PC-3 (cell line): ENCODE results near the gene PAX5. TPM values are rescaled to one million over a fixed set of nuclear protein-coding genes. Genes with fewer than 3 reads are reported as not detected.

Experiments
- ATAC-seq: fragments of 200-7000 bp; cut with Tn5 transposase; 2 replicates; pipeline ENCODE4 v1.9.1; 2020; ENCODE audit warnings: mild to moderate bottlenecking, moderate library complexity
- BruUV-seq: library from RNA; stranded (reverse); fragments of 400-500 nt; replicated peaks from 2 replicates; lab custom pipeline; 2021; lab: Mats Ljungman, UMichigan
- CTCF ChIA-PET: fragments of 300-600 bp; sonication (Branson Sonifier 250); formaldehyde crosslinking; loops from one replicate; lab custom pipeline; 2022; ENCODE audit warnings: antibody characterized with exemption; lab: Charles Lee
- POLR2A ChIA-PET: fragments of 300-600 bp; sonication (Branson Sonifier 250); formaldehyde crosslinking; loops from one replicate; lab custom pipeline; 2022; ENCODE audit warnings: antibody characterized with exemption; ENCODE audit not compliant: unreplicated experiment; lab: Charles Lee
- DNase-seq: peaks from one replicate; pipeline ENCODE4 v3.0.0-alpha.2; 2015
- H2AFZ ChIP-seq: fragments of 300-600 bp; sonication (generic); 2 replicates; pipeline ENCODE4 v1.6.0; 2016; ENCODE audit warnings: antibody characterized with exemption, low read length
- H3F3A ChIP-seq: fragments of 300-600 bp; sonication (generic); one replicate; pipeline ENCODE4 v1.6.0; 2017; ENCODE audit warnings: antibody characterized with exemption, low read length, control low read depth, mild to moderate bottlenecking; ENCODE audit not compliant: unreplicated experiment
- H3K27ac ChIP-seq: fragments of 300-600 bp; sonication (generic); 2 replicates; pipeline ENCODE4 v1.5.1; 2016; ENCODE audit warnings: mild to moderate bottlenecking, low read length
- H3K27me3 ChIP-seq: fragments of 300-600 bp; sonication (generic); 2 replicates; pipeline ENCODE4 v1.6.1; 2016; ENCODE audit warnings: low read length, mixed read lengths
- H3K36me3 ChIP-seq: fragments of 300-600 bp; sonication (generic); 2 replicates; pipeline ENCODE4 v1.6.1; 2016; ENCODE audit warnings: low read depth, mixed run types, low read length, mixed read lengths
- H3K4me1 ChIP-seq: fragments of 300-600 bp; sonication (generic); 2 replicates; pipeline ENCODE4 v1.5.1; 2016; ENCODE audit warnings: low read length; ENCODE audit not compliant: insufficient read depth
- H3K4me2 ChIP-seq: fragments of 300-600 bp; sonication (generic); 2 replicates; pipeline ENCODE4 v1.6.0; 2016; ENCODE audit warnings: low read length
- H3K4me3 ChIP-seq: fragments of 300-600 bp; sonication (generic); 2 replicates; pipeline ENCODE4 v1.5.1; 2016; ENCODE audit warnings: mild to moderate bottlenecking, low read length, mixed read lengths
- H3K79me2 ChIP-seq: fragments of 300-600 bp; sonication (generic); 2 replicates; pipeline ENCODE4 v1.6.1; 2017; ENCODE audit warnings: low read length, mixed read lengths
- H3K9ac ChIP-seq: fragments of 300-600 bp; sonication (generic); 2 replicates; pipeline ENCODE4 v1.6.0; 2016; ENCODE audit warnings: mild to moderate bottlenecking, low read length
- H3K9me2 ChIP-seq: fragments of 300-600 bp; sonication (generic); replicated peaks from 2 replicates; pipeline ENCODE4 v1.6.1; 2016; ENCODE audit warnings: mixed run types, low read length, mixed read lengths
- H3K9me3 ChIP-seq: fragments of 300-600 bp; sonication (generic); 2 replicates; pipeline ENCODE4 v1.6.1; 2016; ENCODE audit warnings: low read length, mixed read lengths
- H4K20me1 ChIP-seq: fragments of 300-600 bp; sonication (generic); 2 replicates; pipeline ENCODE4 v1.6.1; 2016; ENCODE audit warnings: low read length, mixed read lengths
- EZH2 ChIP-seq: fragments of 300-600 bp; sonication (generic); IDR thresholded peaks from one replicate; pipeline ENCODE4 v1.6.1; 2017; ENCODE audit warnings: antibody characterized with exemption, mild to moderate bottlenecking, low read length; ENCODE audit not compliant: unreplicated experiment
- EZH2phosphoT487 ChIP-seq: fragments of 300-600 bp; sonication (generic); IDR thresholded peaks from 2 replicates; pipeline ENCODE4 v1.6.1; 2018; ENCODE audit warnings: mild to moderate bottlenecking, antibody characterized with exemption, low read length, borderline replicate concordance
- intact Hi-C: fragments of 100-400 bp; cut with micrococcal nuclease; formaldehyde crosslinking; loops from 2 replicates; pipeline ENCODE4 v1.9.0; 2023
- microRNA-seq: library from miRNA; unstranded; fragments of <30 nt; microRNA quantifications from one replicate; pipeline ENCODE4 v1.1.0, GENCODE V29; 2020; ENCODE audit not compliant: unreplicated experiment
- total RNA-seq: library from RNA; depleted of rRNA; stranded (reverse); fragments of >200 nt; gene quantifications from 2 replicates; pipeline ENCODE4 v1.2.3, GENCODE V29; 2014; rRNA removed
- TF ChIP-seq, protein P1 (sequence below): fragments of 300-600 bp; sonication (generic); conservative IDR thresholded peaks from 2 replicates; pipeline ENCODE4 v1.5.1; 2017; ENCODE audit warnings: antibody characterized with exemption, low read depth, mild to moderate bottlenecking, low read length

PAX5 gene
- total RNA-seq, 1 experiment from 2014 or later, result not detected

DNA sequence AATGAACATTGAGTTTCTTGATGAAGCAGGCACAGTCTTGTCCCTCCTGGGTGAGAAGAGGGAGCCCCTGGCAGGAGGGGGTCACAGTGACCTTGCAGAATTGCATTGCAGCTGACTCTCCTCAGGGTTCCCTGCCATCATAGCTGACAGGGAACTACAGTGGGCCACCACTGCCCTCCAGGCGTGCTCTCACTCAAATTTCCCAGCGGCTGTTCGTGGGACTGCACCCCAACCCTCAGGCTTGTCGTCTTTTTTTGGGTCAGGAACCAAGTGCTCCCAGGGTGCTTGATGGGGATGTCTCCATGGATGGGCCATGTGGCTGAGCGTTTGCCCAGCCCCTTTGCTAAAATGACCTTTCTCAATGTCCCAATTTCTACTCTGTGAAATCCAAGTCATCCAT, 245.5 kb downstream of the PAX5 start:
- TF ChIP-seq EZH2phosphoT487, result no peak
- TF ChIP-seq, protein P1, sequence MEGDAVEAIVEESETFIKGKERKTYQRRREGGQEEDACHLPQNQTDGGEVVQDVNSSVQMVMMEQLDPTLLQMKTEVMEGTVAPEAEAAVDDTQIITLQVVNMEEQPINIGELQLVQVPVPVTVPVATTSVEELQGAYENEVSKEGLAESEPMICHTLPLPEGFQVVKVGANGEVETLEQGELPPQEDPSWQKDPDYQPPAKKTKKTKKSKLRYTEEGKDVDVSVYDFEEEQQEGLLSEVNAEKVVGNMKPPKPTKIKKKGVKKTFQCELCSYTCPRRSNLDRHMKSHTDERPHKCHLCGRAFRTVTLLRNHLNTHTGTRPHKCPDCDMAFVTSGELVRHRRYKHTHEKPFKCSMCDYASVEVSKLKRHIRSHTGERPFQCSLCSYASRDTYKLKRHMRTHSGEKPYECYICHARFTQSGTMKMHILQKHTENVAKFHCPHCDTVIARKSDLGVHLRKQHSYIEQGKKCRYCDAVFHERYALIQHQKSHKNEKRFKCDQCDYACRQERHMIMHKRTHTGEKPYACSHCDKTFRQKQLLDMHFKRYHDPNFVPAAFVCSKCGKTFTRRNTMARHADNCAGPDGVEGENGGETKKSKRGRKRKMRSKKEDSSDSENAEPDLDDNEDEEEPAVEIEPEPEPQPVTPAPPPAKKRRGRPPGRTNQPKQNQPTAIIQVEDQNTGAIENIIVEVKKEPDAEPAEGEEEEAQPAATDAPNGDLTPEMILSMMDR, result no peak
- TF ChIP-seq EZH2, result no peak
- intact Hi-C loops, result no loop called here
- ATAC-seq (no peak), DNase-seq (no peak)
- Histone ChIP-seq H3K4me1 (no peaks in the 10 kb centered on the region), H2AFZ (no peak overlapping the region), H3K36me3 (no peaks in the 10 kb centered on the region), H3K27me3 (peaks cover 9% of the 10 kb centered on the region; the same call in 1 of the 2 replicates), H4K20me1 (no peaks in the 10 kb centered on the region), H3K9me2 (no peaks in the 10 kb centered on the region), H3K27ac (no peak overlapping the region), H3K9ac (no peak overlapping the region), H3K4me3 (no peak overlapping the region), H3F3A (no peaks in the 10 kb centered on the region), H3K9me3 (no peaks in the 10 kb centered on the region), H3K79me2 (no peaks in the 10 kb centered on the region), H3K4me2 (no peak overlapping the region)
- no TSS peak for BruUV-seq
- ChIA-PET CTCF (no interaction called here), POLR2A (no interaction called here)

DNA sequence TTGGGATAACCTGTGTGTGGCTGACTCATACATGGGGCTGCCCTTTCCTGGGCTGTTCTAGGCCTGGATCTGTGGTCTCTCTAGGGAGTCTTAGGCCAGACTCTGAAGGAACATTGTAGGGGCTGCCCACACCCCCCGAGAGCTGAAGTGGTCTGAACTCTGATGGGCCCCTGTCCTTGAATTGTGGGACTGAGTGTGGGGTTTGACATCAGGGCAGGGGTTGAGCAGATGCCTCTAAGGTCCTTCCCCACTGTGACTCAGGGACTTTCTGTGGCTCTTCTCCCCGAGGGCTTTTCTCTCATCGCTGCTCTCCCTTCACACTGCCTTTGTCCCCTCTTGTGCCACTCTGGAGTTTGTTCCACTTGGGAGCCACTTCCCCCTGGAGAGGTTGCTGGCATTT, 246.4 kb downstream of the PAX5 start:
- ATAC-seq (no peak), DNase-seq (no peak)
- Histone ChIP-seq H3K79me2 (no peaks in the 10 kb centered on the region), H3K27ac (no peak overlapping the region), H3F3A (no peaks in the 10 kb centered on the region), H3K9me2 (no peaks in the 10 kb centered on the region), H4K20me1 (no peaks in the 10 kb centered on the region), H3K4me2 (no peak overlapping the region), H3K9me3 (no peaks in the 10 kb centered on the region), H2AFZ (no peak overlapping the region), H3K4me1 (no peaks in the 10 kb centered on the region), H3K27me3 (peaks cover 9% of the 10 kb centered on the region; the same call in 1 of the 2 replicates), H3K36me3 (no peaks in the 10 kb centered on the region), H3K9ac (no peak overlapping the region), H3K4me3 (no peak overlapping the region)
- TF ChIP-seq EZH2phosphoT487 (no peak), EZH2 (no peak)
- TF ChIP-seq, protein P1, result no peak
- ChIA-PET CTCF (no interaction called here), POLR2A (no interaction called here)
- intact Hi-C loops, result no loop called here
- no TSS peak for BruUV-seq

Small RNA genes within 50 kb of the gene (microRNA-seq; reads per million reads assigned to microRNA genes)
- not detected for gene MIR4475
- gene MIR4476, result not detected
- not detected for gene MIR4540

Other genes starting within 250 kb of the PAX5 start
- gene ZCCHC7, start 86.3 kb upstream of the PAX5 start, total RNA-seq, result 6.5 and 9.1 TPM in 2 replicates